HG03457 (cell line): ENCODE data around the gene TBC1D2B.
"Not testable (repeated sequence)": the region's sequence is repeated elsewhere in the genome, so short reads cannot be mapped to it uniquely, and the experiment has no call there.

ENCODE experiments used
- ATAC-seq: cut with Tn5 transposase; IDR thresholded peaks from one replicate; pipeline ENCODE4 v1.9.1; 2021; ENCODE audit warnings: moderate number of reproducible peaks; ENCODE audit not compliant: unreplicated experiment

TBC1D2B gene

GRCh38 chr15:77951105-77951786, 126.3 kb downstream of the TBC1D2B start:
- ATAC-seq, result not testable (repeated sequence)

- ATAC-seq, result not testable (repeated sequence)
These were observed 127.0 kb downstream of the TBC1D2B start for GRCh38 chr15:77950470-77950869.

GRCh38 chr15:77945566-77945965, 131.9 kb downstream of the TBC1D2B start:
- ATAC-seq, result no peak
